Retinal pigment epithelial cell (primary cell): ENCODE data around the gene AIFM1.

Experiments used
- DNase-seq: peaks from one replicate; pipeline ENCODE4 v3.0.0-alpha.2; 2010; ENCODE audit warnings: low read depth
- H3K4me3 ChIP-seq: 2 replicates; pipeline ENCODE4 v1.5.1; 2011; ENCODE audit warnings: mild to moderate bottlenecking, low read length, control low read depth, moderate library complexity
- TF ChIP-seq, protein P1 (sequence below): conservative IDR thresholded peaks from 2 replicates; pipeline ENCODE4 v1.5.1; 2011; ENCODE audit warnings: low read depth, low read length, control low read depth, inconsistent platforms

Gene AIFM1

DNA sequence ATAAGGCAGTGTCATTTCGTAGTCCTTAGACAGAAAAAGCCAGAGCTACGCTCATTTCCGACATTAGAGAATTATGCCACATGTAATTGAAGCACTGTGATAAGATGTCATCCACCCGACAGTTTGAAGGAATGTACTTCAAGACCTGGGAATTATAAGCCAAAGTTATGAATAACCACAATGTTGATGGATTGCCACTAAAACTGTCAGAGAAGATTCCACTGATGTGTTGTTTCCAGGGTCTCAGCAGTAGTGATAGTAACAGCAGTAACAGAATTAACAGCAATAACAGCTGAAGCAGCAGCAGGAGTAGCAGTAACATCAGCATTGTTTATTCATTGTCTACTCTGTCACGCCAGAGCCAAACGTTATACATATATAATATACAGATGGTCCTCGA is 30.8 kb upstream of the AIFM1 start:
- DNase-seq = no peak
- TF ChIP-seq, protein P1, sequence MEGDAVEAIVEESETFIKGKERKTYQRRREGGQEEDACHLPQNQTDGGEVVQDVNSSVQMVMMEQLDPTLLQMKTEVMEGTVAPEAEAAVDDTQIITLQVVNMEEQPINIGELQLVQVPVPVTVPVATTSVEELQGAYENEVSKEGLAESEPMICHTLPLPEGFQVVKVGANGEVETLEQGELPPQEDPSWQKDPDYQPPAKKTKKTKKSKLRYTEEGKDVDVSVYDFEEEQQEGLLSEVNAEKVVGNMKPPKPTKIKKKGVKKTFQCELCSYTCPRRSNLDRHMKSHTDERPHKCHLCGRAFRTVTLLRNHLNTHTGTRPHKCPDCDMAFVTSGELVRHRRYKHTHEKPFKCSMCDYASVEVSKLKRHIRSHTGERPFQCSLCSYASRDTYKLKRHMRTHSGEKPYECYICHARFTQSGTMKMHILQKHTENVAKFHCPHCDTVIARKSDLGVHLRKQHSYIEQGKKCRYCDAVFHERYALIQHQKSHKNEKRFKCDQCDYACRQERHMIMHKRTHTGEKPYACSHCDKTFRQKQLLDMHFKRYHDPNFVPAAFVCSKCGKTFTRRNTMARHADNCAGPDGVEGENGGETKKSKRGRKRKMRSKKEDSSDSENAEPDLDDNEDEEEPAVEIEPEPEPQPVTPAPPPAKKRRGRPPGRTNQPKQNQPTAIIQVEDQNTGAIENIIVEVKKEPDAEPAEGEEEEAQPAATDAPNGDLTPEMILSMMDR = no peak
- no peak overlapping the region for H3K4me3 ChIP-seq

DNA sequence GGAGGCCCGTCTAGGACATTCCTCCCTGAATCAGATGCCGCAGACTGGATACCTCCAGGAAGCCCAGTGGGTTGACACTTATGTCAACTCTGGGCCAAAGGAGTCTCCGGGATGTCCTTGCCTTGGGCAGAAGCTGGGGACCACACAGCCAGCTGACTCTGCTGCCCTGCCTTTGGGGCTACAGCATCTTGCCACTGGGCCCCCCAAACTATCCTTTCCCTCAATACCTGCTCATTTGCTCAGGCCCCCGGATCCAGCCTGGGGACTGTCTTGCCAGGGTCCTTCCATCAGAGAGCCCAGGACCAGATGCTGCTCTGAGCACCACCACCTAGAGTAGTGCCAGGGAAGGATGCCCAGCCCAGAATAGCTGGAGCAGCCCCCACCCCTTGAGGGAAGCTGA is 25.2 kb upstream of the AIFM1 start:
- TF ChIP-seq, protein P1 = no peak
- DNase-seq = no peak
- H3K4me3 ChIP-seq = no peak overlapping the region

DNA sequence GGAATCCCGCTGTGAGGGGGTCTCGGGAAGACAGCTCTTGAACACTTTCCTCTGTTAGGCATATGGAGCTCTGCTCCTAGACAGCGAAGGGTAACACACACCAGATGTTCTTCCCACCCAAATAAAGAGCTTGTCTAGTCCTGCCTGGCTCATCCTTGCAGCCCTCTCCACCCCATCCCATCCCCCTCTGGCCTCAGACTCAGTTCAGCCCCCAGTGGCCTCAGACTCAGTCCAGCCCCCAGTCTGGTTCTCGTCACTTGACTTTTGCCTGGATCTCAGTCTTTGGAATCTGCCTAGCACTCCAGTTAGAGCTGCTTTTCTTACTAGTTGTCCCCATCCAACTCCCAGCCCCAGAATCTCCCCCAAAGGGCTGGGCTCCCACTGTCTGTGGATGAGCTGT is 21.0 kb upstream of the AIFM1 start:
- no peak overlapping the region for H3K4me3 ChIP-seq
- TF ChIP-seq, protein P1 = no peak
- DNase-seq = no peak

DNA sequence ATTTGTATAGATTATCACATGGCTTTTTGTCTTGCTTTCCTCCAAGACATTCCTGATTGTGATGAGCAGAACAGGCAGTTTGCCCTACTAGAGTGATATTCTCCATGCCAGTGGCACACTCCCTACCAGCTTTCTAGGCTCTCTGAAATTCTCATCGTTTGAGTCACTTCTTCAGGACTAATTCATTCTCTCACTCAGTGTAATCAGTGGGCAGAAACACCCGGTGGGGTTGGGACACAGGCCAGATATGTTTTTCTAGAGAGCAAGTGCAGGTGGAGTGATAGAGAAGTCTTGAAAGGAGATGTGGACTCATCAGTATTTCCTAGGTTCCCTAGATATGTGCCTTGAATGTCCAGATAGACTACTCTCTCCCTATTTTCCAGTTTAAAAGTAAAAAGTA is 19.2 kb upstream of the AIFM1 start:
- TF ChIP-seq, protein P1 = no peak
- no peak overlapping the region for H3K4me3 ChIP-seq
- DNase-seq = no peak

DNA sequence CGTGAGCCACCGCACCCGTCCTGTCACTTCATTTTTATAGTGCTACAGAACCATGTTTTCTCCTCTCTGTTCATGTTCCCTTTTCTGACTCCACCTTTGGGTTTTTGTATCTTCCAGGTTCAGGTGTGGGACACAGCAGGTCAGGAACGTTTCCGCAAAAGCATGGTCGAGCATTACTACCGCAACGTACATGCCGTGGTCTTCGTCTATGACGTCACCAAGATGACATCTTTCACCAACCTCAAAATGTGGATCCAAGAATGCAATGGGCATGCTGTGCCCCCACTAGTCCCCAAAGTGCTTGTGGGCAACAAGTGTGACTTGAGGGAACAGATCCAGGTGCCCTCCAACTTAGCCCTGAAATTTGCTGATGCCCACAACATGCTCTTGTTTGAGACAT is 18.5 kb upstream of the AIFM1 start:
- TF ChIP-seq, protein P1 = no peak
- no peak for DNase-seq
- H3K4me3 ChIP-seq = no peak overlapping the region

DNA sequence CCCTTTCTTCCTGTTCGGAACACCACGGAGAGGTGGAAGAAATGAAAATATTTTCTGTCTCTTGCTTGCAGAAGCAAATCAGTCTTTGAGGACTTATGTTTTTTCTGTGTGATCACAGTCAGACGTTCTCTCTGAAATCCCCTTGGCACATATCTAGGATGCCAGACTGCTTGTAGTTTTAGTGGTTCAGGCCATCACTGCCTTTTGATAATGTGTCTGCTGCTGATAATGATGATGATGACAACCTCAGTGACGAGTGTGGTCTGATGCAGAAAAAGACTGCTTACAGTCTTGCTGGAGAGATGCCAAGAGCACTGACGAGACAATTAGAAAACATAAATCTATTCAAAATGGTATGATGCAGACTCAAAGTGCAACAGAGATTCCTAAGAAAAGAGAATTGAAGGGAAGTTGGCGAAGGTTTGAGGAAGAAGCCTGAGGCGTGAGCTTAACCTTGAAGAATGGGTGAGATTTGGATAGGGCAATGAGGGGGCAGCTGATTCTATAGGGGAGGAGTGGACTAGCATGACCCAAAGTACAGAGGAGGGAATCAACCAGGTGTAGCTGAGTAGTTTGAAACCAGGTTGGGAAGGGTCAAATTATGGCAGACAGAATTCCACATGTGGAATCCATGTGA is 14.1 kb upstream of the AIFM1 start:
- DNase-seq = no peak

DNA sequence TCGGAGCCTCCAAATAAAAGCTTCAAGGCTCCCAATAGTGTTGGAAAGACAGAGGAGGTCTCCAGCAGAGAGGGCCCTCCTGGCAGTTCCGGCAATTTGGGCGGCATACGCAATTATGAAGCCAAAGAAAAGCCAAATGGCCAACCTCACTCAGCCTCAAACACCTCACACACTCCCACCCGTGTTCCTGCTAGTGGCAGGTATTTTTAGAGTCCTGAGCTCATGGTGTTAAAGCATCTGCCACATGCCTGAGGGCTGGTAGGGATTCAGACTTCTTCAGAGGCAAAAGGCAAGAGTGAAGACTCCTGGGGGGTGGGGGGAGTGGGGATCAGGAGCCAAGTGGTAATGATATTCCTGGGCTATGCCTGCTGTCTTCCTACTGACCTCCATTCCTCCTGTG is 13.5 kb upstream of the AIFM1 start:
- no peak overlapping the region for H3K4me3 ChIP-seq
- TF ChIP-seq, protein P1 = no peak
- DNase-seq = no peak

More for the DNA sequence above, 14.1 kb upstream of the AIFM1 start:
- H3K4me3 ChIP-seq = no peak overlapping the region
- TF ChIP-seq, protein P1 = no peak
